H1 (cell line): Measurements from ENCODE around the gene MAGI2. TPM values are rescaled to one million over a fixed set of nuclear protein-coding genes. Genes with fewer than 3 reads are reported as not detected.

ENCODE experiments used
- CTCF ChIA-PET: fragments of 300-600 bp; sonication (Branson Sonifier 250); formaldehyde crosslinking; loops from one replicate; lab custom pipeline; 2021; ENCODE audit not compliant: partially characterized antibody; lab: Charles Lee
- POLR2A ChIA-PET: fragments of 300-600 bp; sonication (Branson Sonifier 250); formaldehyde crosslinking; loops from one replicate; lab custom pipeline; 2021; ENCODE audit warnings: inconsistent platforms; ENCODE audit not compliant: partially characterized antibody; lab: Charles Lee
- DNase-seq, 2 experiments: peaks; one replicate each; pipeline versions ENCODE4 v3.0.0 to v3.0.0-alpha.2; 2010 to 2022; ENCODE audit warnings: low spot score in 2 of 2, low read depth in 1 of 2, mixed read lengths in 1 of 2
- FAIRE-seq: peaks from 2 replicates; lab custom pipeline; 2011; peaks lifted over from hg19 to GRCh38; lab: Jason Lieb, UNC
- H2AFZ ChIP-seq: 2 replicates; pipeline ENCODE4 v1.8.1; 2012; ENCODE audit warnings: low read length, inconsistent platforms
- H2AK5ac ChIP-seq: 2 replicates; pipeline ENCODE4 v1.6.1; 2013; ENCODE audit warnings: low read depth, low read length
- H2BK120ac ChIP-seq: replicated peaks from 2 replicates; pipeline ENCODE3; 2013; ENCODE audit warnings: low read depth, low read length, inconsistent platforms
- H2BK12ac ChIP-seq: 2 replicates; pipeline ENCODE4 v1.6.1; 2013; ENCODE audit warnings: low read depth, low read length
- H2BK15ac ChIP-seq: 2 replicates; pipeline ENCODE4 v1.6.1; 2013; ENCODE audit warnings: low read length
- H2BK20ac ChIP-seq: 2 replicates; pipeline ENCODE4 v1.6.1; 2013; ENCODE audit warnings: low read length
- H2BK5ac ChIP-seq: 2 replicates; pipeline ENCODE4 v1.6.1; 2013; ENCODE audit warnings: low read depth, low read length
- H3K14ac ChIP-seq: 2 replicates; pipeline ENCODE4 v1.6.1; 2013; ENCODE audit warnings: inconsistent platforms; ENCODE audit not compliant: insufficient read length
- H3K18ac ChIP-seq: 2 replicates; pipeline ENCODE4 v1.6.1; 2013; ENCODE audit warnings: low read length; ENCODE audit errors: extremely low read depth
- H3K23ac ChIP-seq: 2 replicates; pipeline ENCODE4 v1.6.1; 2013; ENCODE audit warnings: inconsistent platforms; ENCODE audit not compliant: insufficient read length
- H3K23me2 ChIP-seq: 2 replicates; pipeline ENCODE4 v1.6.1; 2013; ENCODE audit warnings: low read depth, low read length
- H3K27ac ChIP-seq: 2 replicates; pipeline ENCODE4 v1.6.1; 2011; ENCODE audit warnings: low read depth, low read length, inconsistent platforms
- H3K27me3 ChIP-seq, 4 experiments: replicated peaks in 1 of 4; 1 replicate in 1 of 4; 2 replicates in 3 of 4; pipeline versions ENCODE4 v1.6.1 to v1.8.1; 2011 to 2013; ENCODE audit warnings: low read length in 3 of 4, mild to moderate bottlenecking in 3 of 4, inconsistent platforms in 2 of 4, mixed read lengths in 2 of 4, moderate library complexity in 1 of 4; ENCODE audit not compliant: control insufficient read depth in 3 of 4, insufficient read depth in 3 of 4; ENCODE audit errors: extremely low read depth in 1 of 4
- H3K36me3 ChIP-seq, 4 experiments: 2 replicates each; pipeline versions ENCODE4 v1.6.1 to v1.8.1; 2011 to 2013; ENCODE audit warnings: mild to moderate bottlenecking in 4 of 4, low read length in 3 of 4, moderate library complexity in 2 of 4, control low read depth in 1 of 4, inconsistent platforms in 1 of 4; ENCODE audit not compliant: insufficient read depth in 4 of 4, control insufficient read depth in 2 of 4
- H3K4ac ChIP-seq: replicated peaks from 2 replicates; pipeline ENCODE3; 2013; ENCODE audit warnings: low read length, low read depth, mixed read lengths, inconsistent platforms; ENCODE audit not compliant: insufficient read length
- H3K4me1 ChIP-seq, 4 experiments: replicated peaks in 1 of 4; 1 replicate in 1 of 4; 2 replicates in 3 of 4; pipeline versions ENCODE4 v1.6.1 to v1.8.1; 2011 to 2013; ENCODE audit warnings: low read length in 3 of 4, inconsistent platforms in 2 of 4, mixed read lengths in 1 of 4; ENCODE audit not compliant: insufficient read depth in 4 of 4, control insufficient read depth in 3 of 4
- H3K4me2 ChIP-seq, 2 experiments: 2 replicates each; pipeline versions ENCODE4 v1.6.1 to v1.8.1; 2011 to 2013; ENCODE audit warnings: low read depth in 2 of 2, low read length in 2 of 2, control low read depth in 1 of 2, inconsistent platforms in 1 of 2, mild to moderate bottlenecking in 1 of 2; ENCODE audit not compliant: insufficient read depth in 1 of 2
- H3K4me3 ChIP-seq, 4 experiments: fragments of 200-600, 300-600 bp in 1 of 4; sonication (generic), shearing (Covaris generic), sonication (Bioruptor Twin) in 1 of 4; 2 replicates each; pipeline versions ENCODE4 v1.5.1 to v1.8.1; 2011 to 2016; ENCODE audit warnings: low read length in 4 of 4, low read depth in 3 of 4, control low read depth in 2 of 4, inconsistent platforms in 2 of 4, mild to moderate bottlenecking in 2 of 4, mixed read lengths in 1 of 4, moderate library complexity in 1 of 4; ENCODE audit not compliant: insufficient read depth in 2 of 4; ENCODE audit errors: extremely low read depth in 1 of 4
- H3K56ac ChIP-seq: replicated peaks from 2 replicates; pipeline ENCODE3; 2013; ENCODE audit warnings: low read depth, mild to moderate bottlenecking, mixed read lengths, low read length, inconsistent platforms; ENCODE audit not compliant: insufficient read length
- H3K79me1 ChIP-seq: 2 replicates; pipeline ENCODE4 v1.6.1; 2013; ENCODE audit warnings: low read depth, low read length, control low read depth
- H3K79me2 ChIP-seq, 2 experiments: 2 replicates each; pipeline versions ENCODE4 v1.6.1 to v1.8.1; 2012 to 2013; ENCODE audit warnings: low read length in 2 of 2, mild to moderate bottlenecking in 2 of 2, inconsistent platforms in 1 of 2; ENCODE audit not compliant: insufficient read depth in 2 of 2, control insufficient read depth in 1 of 2
- H3K9ac ChIP-seq, 4 experiments: replicated peaks in 1 of 4; 1 replicate in 1 of 4; 2 replicates in 3 of 4; pipeline versions ENCODE4 v1.6.1 to v1.8.1; 2011 to 2013; ENCODE audit warnings: low read depth in 3 of 4, low read length in 3 of 4, control low read depth in 2 of 4, mild to moderate bottlenecking in 2 of 4, moderate library complexity in 2 of 4, inconsistent platforms in 1 of 4; ENCODE audit errors: extremely low read depth in 1 of 4
- H3K9me3 ChIP-seq, 2 experiments: 2 replicates each; pipeline versions ENCODE4 v1.6.1 to v1.8.1; 2012 to 2013; ENCODE audit warnings: mild to moderate bottlenecking in 2 of 2, moderate library complexity in 2 of 2, control low read depth in 1 of 2, inconsistent platforms in 1 of 2, low read depth in 1 of 2, low read length in 1 of 2, mixed read lengths in 1 of 2; ENCODE audit not compliant: insufficient read depth in 2 of 2
- H4K20me1 ChIP-seq, 2 experiments: replicated peaks in 1 of 2; 2 replicates each; pipeline versions ENCODE3 to v1.8.1; 2011 to 2013; ENCODE audit warnings: inconsistent platforms in 2 of 2, low read length in 2 of 2, mild to moderate bottlenecking in 1 of 2; ENCODE audit not compliant: insufficient read depth in 2 of 2, control insufficient read depth in 1 of 2
- H4K5ac ChIP-seq: 2 replicates; pipeline ENCODE4 v1.6.1; 2013; ENCODE audit warnings: low read length, low read depth, mixed read lengths, inconsistent platforms; ENCODE audit not compliant: insufficient read length
- H4K8ac ChIP-seq: 2 replicates; pipeline ENCODE4 v1.8.0; 2013; ENCODE audit warnings: mild to moderate bottlenecking, moderate library complexity, low read length, inconsistent platforms; ENCODE audit not compliant: insufficient read depth; ENCODE audit errors: extremely low read depth
- H4K91ac ChIP-seq: replicated peaks from 2 replicates; pipeline ENCODE3; 2013; ENCODE audit warnings: low read length, mixed read lengths, inconsistent platforms; ENCODE audit not compliant: insufficient read length
- BRCA1 ChIP-seq: IDR thresholded peaks from 2 replicates; pipeline ENCODE4 v1.6.1; 2012; ENCODE audit warnings: low read depth, low read length, improper control_type of control experiment
- CBX5 ChIP-seq: fragments of 300-800, 300-1000 bp; sonication (generic); IDR thresholded peaks from 2 replicates; pipeline ENCODE4 v1.7.1; 2016; ENCODE audit warnings: antibody characterized with exemption, low read length, low read depth
- CEBPB ChIP-seq: IDR thresholded peaks from 2 replicates; pipeline ENCODE4 v1.6.1; 2012; ENCODE audit warnings: low read depth, low read length
- CTBP2 ChIP-seq: IDR thresholded peaks from 2 replicates; pipeline ENCODE4 v1.7.0; 2011; ENCODE audit warnings: borderline replicate concordance, mild to moderate bottlenecking, moderate library complexity, mixed read lengths, low read length; ENCODE audit not compliant: insufficient read depth, insufficient read length
- EGR1 ChIP-seq: IDR thresholded peaks from 2 replicates; pipeline ENCODE4 v1.6.1; 2011; ENCODE audit warnings: low read depth, low read length, borderline replicate concordance
- HDAC2 ChIP-seq, 2 experiments: fragments of 300-600 bp in 1 of 2; sonication (generic) in 1 of 2; IDR thresholded peaks; 2 replicates each; pipeline ENCODE4 v1.6.1; 2011 to 2012; ENCODE audit warnings: low read depth in 2 of 2, low read length in 2 of 2, mild to moderate bottlenecking in 2 of 2, moderate library complexity in 2 of 2, borderline replicate concordance in 1 of 2, inconsistent platforms in 1 of 2
- HDAC6 ChIP-seq: IDR thresholded peaks from one replicate; pipeline ENCODE4 v1.7.1; 2012; ENCODE audit warnings: low read depth, mild to moderate bottlenecking, inconsistent platforms, low read length, moderate library complexity
- JUN ChIP-seq: IDR thresholded peaks from 2 replicates; pipeline ENCODE4 v1.6.1; 2011; ENCODE audit warnings: low read depth, mild to moderate bottlenecking, improper control_type of control experiment, low read length
- KDM4A ChIP-seq: IDR thresholded peaks from one replicate; pipeline ENCODE4 v1.7.1; 2012; ENCODE audit warnings: low read depth, mild to moderate bottlenecking, moderate library complexity, low read length, inconsistent platforms; ENCODE audit not compliant: severe bottlenecking
- POLR2A ChIP-seq, 2 experiments: IDR thresholded peaks; 1 replicate in 1 of 2; 2 replicates in 1 of 2; pipeline ENCODE4 v1.6.1; 2011; ENCODE audit warnings: low read depth in 2 of 2, low read length in 2 of 2, mild to moderate bottlenecking in 2 of 2; ENCODE audit errors: control extremely low read depth in 1 of 2
- POU5F1 ChIP-seq: IDR thresholded peaks from 2 replicates; pipeline ENCODE4 v1.6.1; 2011; ENCODE audit warnings: low read depth, mild to moderate bottlenecking, low read length, moderate library complexity
- SIX5 ChIP-seq: IDR thresholded peaks from 2 replicates; pipeline ENCODE4 v1.6.1; 2011; ENCODE audit warnings: mild to moderate bottlenecking, low read depth, low read length
- SP1 ChIP-seq: IDR thresholded peaks from 2 replicates; pipeline ENCODE4 v1.6.1; 2011; ENCODE audit warnings: low read depth, low read length
- YY1 ChIP-seq: IDR thresholded peaks from 2 replicates; pipeline ENCODE4 v1.6.1; 2011; ENCODE audit warnings: low read depth, mild to moderate bottlenecking, low read length
- WGBS, 2 experiments: shearing (Covaris generic) in 1 of 2; methylation state at CpG; one replicate each; pipeline versions ENCODE4 v1.1.6 to v1.1.7; 2013 to 2015; ENCODE audit warnings: low lambda C conversion rate in 2 of 2, mixed read lengths in 2 of 2, inconsistent platforms in 1 of 2, low coverage in 1 of 2, missing lambda C conversion rate in 1 of 2; ENCODE audit not compliant: insufficient replicate concordance in 2 of 2, insufficient coverage in 1 of 2, insufficient read length in 1 of 2; ENCODE audit errors: extremely low coverage in 1 of 2, missing lambda C conversion rate in 1 of 2; 5-methylcytosine and 5-hydroxymethylcytosine counted together
- polyA plus RNA-seq, 7 experiments: library from polyadenylated mRNA; depleted of rRNA in 3 of 7; stranded (reverse) in 5 of 7; unstranded in 2 of 7; fragments of >200 nt in 5 of 7; fragments of 200-250 nt in 2 of 7; gene quantifications; 1 replicate in 5 of 7; 2 replicates in 1 of 7; 4 replicates in 1 of 7; pipeline versions ENCODE4 v1.2.1 to v1.2.3, GENCODE V29; 2011 to 2013; ENCODE audit warnings: missing spikeins in 2 of 7, mixed read lengths in 2 of 7
- total RNA-seq: library from RNA; stranded (reverse); fragmentation: NEBNext Ultra II Directional; extraction: Animal tissue kit (Norgen Biotek cat#: 25700); gene quantifications from 2 replicates; pipeline ENCODE4 v1.2.1, GENCODE V29; 2021

The MAGI2 gene
- total and polyA plus RNA-seq, 2 of the 8 experiments (the other 6 are each of a cell fraction or from before 2014, with no cell fraction given): 6.0 to 27.3 TPM

DNA sequence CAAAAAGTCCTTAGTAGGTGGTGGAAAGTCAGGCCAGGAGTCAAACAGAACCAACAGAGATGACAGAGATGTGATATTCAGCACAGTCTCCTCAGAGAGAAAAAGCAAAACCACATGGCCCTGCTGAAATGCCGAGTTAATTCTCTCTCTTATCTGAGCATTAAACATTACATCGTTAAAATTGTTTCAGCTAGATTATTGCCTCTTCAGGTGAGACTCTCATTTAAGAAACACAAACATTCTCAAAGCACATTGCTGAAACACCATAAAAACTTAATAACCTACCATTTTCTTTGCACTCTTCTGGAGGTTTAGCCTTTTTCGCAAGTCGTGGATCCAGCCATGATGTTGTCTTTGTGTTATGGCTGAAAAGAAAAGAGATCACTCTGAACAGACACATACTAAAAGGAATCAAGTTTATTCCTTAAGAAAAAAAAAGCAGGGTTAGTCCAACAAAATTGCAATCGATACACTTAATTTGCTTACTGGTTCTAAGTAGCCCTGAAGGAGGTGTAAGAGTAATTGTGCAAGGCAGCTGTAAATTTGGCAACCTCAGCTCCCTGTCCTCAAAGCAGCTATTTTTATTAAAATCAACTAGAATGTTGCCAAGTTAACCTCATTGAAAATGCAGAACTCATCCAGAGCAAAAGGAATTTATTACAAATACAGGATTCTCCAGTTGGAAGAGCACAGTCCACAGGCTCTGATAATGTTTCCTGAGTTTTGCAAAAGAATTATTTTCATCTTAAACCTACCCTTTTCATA is 963.8 kb downstream of the MAGI2 start:
- no peak overlapping the region for H3K9ac ChIP-seq
- H3K27ac ChIP-seq: no peak overlapping the region
- DNase-seq: no peak
- peak overlapping the region; percentile 78 for H4K5ac ChIP-seq
- no peaks in the 10 kb centered on the region; the same call in 1 of the 2 replicates for H3K23me2 ChIP-seq
- H2AK5ac ChIP-seq: no peak overlapping the region
- peaks cover 0 to 19% (median 10%) of the 10 kb centered on the region in 4 experiments; a peak in 4 of 7 replicates for H3K4me1 ChIP-seq
- H4K20me1 ChIP-seq: no peaks in the 10 kb centered on the region
- H3K4me2 ChIP-seq: peak overlapping the region; percentile 19 to 32; a peak in 2 of 4 replicates
- no peak overlapping the region for H3K14ac ChIP-seq
- no peak overlapping the region for H3K4me3 ChIP-seq
- H4K8ac ChIP-seq: no peak overlapping the region
- H2AFZ ChIP-seq: peak overlapping the region; percentile 60; the same call in 1 of the 2 replicates
- H3K4ac ChIP-seq: no peak overlapping the region
- H3K79me2 ChIP-seq: no peaks in the 10 kb centered on the region
- H3K18ac ChIP-seq: no peak overlapping the region
- no peak overlapping the region for H3K56ac ChIP-seq
- ChIA-PET POLR2A (no interaction called here), CTCF (no interaction called here)
- peaks cover 0 to 4% of the 10 kb centered on the region in 2 experiments; a peak in 1 of 4 replicates for H3K9me3 ChIP-seq
- no peak overlapping the region for H2BK15ac ChIP-seq
- no peak overlapping the region for H3K23ac ChIP-seq
- 77% methylated on average over 5 of the region's 5 CpGs; no CpG with 5 or more reads in 1 of the 2 experiments for WGBS, 2 experiments
- H2BK12ac ChIP-seq: no peak overlapping the region
- no peaks in the 10 kb centered on the region for H3K27me3 ChIP-seq
- no peaks in the 10 kb centered on the region for H3K79me1 ChIP-seq
- peaks cover 0 to 10% (median 2%) of the 10 kb centered on the region in 4 experiments; a peak in 4 of 8 replicates for H3K36me3 ChIP-seq
- H2BK20ac ChIP-seq: no peak overlapping the region
- no peak overlapping the region for H2BK120ac ChIP-seq
- no peak for FAIRE-seq
- H4K91ac ChIP-seq: peak overlapping the region; percentile 67
- no peak overlapping the region for H2BK5ac ChIP-seq
- TF ChIP-seq BRCA1 (no peak), SIX5 (no peak), CTBP2 (no peak), CEBPB (no peak), EGR1 (no peak), POLR2A (IDR thresholded peaks at IDR 0.05; ENCODE audit: control extremely low read depth in 1 of 2, low read depth in 2 of 2, low read length in 2 of 2) (no peak), KDM4A (no peak), JUN (no peak), YY1 (no peak), SP1 (no peak), HDAC2 (IDR thresholded peaks at IDR 0.05; ENCODE audit: borderline replicate concordance in 1 of 2, low read depth in 2 of 2, low read length in 2 of 2) (no peak), HDAC6 (no peak), CBX5 (no peak), POU5F1 (no peak)
